Uterus (tissue), 2 donors: ENCODE measurements around the gene CLRN1.

ENCODE experiments used
- CTCF ChIP-seq, 4 experiments: fragments of 200-600 bp in 2 of 4; fragments of 450-650 bp in 2 of 4; sonication (generic) in 2 of 4; IDR thresholded peaks; one replicate each; pipeline ENCODE4 v1.5.1; 2016 to 2019; ENCODE audit warnings: antibody characterized with exemption in 4 of 4, mild to moderate bottlenecking in 2 of 4, moderate library complexity in 1 of 4
- POLR2A ChIP-seq, 2 donors: fragments of 450-650 bp; IDR thresholded peaks; one replicate each; pipeline ENCODE4 v1.6.1; 2016; ENCODE audit warnings: antibody characterized with exemption in 2 of 2, mild to moderate bottlenecking in 1 of 2, moderate library complexity in 1 of 2

- TF ChIP-seq CTCF (IDR thresholded peaks at IDR 0.05) (no peak), POLR2A (IDR thresholded peaks at IDR 0.05) (no peak)
Measured at GRCh38 chr3:150890831-150891230, 81.7 kb downstream of the CLRN1 start.
